HCEC 1CT (cell line): Measurements from ENCODE around the gene ASTN1.

Experiments used
- DNase-seq: peaks from one replicate; pipeline ENCODE4 v3.0.0-alpha.2; 2017

ASTN1 gene

DNA sequence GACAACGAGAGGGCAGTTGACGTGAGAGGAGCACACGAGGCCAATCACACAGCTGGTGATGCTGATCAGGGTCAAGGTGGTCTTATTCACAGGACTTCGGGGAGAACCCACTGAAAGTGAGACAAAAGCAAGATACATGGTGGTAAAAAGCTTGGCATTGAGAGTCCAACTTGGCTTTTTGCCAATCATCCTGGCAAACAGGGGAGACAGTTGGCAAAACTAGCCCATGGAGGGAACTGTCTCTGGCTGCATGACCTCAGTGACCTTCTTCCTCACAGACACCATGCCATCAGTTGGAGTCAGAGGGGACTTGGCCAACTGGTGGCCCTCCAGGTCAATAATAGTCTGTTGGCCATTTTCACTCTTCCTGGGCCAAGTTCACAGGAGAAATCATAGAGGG is 139.9 kb downstream of the ASTN1 start:
- DNase-seq, result no peak

GRCh38 chr1:177023726-177024125 is 140.8 kb downstream of the ASTN1 start:
- no peak for DNase-seq

DNA sequence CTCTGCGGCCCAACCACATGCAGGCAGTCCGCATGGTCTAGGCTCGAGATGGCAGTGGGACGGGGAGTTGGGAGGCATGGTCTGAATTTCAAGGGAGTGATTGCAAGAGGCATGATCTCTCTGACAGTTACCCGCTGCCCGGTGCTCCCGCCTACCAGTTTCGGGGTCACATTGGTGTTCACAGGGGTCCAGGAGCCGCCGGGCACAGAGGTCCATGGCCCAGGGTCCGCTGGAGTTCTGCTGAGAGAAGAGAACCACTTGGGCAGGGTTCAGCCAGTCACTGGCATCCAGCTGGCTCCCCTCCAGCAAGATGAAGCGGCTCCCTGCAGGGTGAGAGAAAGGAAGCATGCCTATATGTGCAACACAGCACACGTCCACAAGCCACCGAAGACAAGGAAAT is 141.3 kb downstream of the ASTN1 start:
- no peak for DNase-seq

- DNase-seq, result no peak
Observed at GRCh38 chr1:177021687-177022086, 142.8 kb downstream of the ASTN1 start.

GRCh38 chr1:177020851-177021589 is 143.5 kb downstream of the ASTN1 start:
- DNase-seq, result no peak

GRCh38 chr1:177017287-177017852 is 147.1 kb downstream of the ASTN1 start:
- no peak for DNase-seq

- no peak for DNase-seq
Observed at GRCh38 chr1:177014325-177014724, 150.2 kb downstream of the ASTN1 start.

- no peak for DNase-seq
Observed at GRCh38 chr1:177012342-177012925, 152.1 kb downstream of the ASTN1 start.

DNA sequence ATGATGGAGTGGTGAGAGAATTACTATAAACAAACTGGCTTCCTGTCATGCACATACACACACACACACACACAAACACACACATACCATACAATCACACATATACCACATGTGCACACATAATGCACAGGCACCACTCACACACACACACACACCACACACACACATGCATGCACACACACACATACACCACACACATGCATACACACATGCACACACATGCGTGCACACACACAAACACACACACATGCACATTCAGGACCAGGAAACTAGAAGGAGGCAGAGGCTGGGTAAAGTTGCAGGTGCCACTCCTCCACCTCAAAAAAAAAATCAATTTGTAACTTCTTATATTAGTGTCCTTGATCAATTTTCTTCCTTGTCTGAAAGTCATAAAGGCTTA is 153.0 kb downstream of the ASTN1 start:
- DNase-seq, result no peak

- no peak for DNase-seq
Observed at GRCh38 chr1:177010211-177010825, 154.2 kb downstream of the ASTN1 start.

GRCh38 chr1:177008653-177009052 is 155.9 kb downstream of the ASTN1 start:
- DNase-seq, result no peak

DNA sequence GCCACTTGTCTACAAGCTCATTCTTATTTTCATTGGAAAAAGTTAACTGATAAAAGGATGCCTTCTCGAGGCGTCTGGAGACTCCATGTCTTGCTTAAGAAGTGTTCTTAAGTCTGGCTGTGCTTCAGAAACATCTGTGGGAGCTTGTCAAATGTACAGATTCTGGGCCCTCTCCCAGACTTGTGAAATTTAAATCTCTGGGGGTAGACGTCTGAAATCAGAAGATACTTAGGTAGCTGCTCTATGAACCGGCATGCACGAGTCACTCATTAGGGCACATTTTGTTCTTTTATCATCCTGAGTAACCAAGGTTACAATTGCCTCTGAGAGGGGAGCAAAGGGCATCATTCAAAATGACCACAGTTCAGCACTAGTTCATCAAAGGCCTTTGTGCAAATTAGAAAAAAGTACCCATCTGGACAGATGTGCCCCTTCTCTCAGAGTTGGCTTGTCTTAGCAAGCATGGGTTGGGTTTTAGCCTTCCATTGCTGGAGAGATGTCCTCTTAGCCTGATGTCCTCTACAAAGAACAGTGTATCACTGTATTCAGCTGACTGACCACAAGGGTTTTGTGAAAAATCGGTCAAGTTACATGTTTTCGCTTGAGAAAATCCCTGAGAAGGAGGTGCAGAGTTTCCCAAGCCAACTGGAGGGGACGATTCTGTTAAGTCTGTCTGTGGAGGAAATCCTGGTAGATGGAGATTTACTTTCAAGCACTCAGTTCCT is 156.9 kb downstream of the ASTN1 start:
- DNase-seq, result no peak

DNA sequence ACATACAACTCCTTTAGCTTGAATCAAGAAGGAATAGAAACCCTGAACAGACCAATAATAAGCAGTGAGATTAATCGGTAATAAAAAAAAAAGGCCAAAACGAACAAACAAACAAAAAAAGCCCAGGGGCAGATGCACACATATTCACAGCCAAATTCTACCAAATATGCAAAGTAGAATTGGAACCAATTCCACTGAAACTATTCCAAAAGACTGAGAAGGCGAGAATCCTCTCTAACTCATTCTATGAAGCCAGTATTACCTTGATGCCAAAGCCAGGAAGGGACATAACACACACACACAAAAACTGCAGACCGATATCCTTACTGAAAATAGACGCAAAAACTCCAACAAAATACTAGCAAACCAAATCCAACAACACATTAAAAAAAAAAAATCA is 161.6 kb downstream of the ASTN1 start:
- no peak for DNase-seq

DNA sequence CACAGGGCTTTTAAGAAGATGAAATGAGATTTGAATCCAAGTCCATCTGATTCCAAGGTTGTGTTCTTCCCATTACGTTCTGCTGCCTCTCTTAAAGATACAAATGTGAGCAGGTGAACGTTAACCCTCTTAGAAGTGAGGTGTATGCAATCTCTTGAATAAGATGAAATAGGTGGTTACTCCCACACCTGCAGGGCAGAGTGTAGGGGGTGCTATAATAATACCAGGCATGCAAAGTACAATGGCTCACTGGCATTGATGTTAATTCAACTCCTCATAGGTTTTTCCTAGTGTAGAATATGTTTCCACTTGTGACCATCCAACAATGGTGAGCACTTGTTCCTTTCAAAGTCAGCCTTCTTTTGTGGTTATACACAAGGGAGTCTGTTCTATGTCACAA is 163.0 kb downstream of the ASTN1 start:
- no peak for DNase-seq

DNA sequence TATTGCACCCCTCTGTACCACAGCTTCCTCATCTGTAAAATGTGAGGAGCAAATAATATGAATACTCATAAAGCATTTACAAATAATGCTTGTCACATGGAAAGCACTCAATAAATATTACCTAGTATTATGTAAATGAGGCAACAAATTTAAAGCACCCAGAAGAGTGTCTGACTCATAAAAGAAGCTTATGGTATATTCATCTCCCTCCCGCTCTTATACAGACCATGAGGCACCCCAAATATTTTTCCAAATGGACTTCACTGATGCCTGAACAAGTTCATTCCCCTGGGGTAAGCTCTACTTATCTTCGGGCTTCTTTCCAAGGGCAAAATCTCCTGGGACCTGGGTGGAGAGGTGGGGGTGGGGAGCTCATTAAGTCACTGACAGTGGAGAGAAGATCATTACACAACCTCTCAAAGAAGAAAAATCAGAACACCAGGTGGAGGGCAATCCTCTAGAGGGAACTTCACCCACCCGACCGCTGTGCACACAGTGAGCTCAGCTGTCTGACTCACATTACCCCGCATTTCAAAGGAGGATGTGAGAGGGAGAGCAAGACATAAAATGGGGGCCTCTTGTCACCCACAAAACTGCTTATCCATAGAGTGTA is 166.2 kb downstream of the ASTN1 start:
- no peak for DNase-seq

DNA sequence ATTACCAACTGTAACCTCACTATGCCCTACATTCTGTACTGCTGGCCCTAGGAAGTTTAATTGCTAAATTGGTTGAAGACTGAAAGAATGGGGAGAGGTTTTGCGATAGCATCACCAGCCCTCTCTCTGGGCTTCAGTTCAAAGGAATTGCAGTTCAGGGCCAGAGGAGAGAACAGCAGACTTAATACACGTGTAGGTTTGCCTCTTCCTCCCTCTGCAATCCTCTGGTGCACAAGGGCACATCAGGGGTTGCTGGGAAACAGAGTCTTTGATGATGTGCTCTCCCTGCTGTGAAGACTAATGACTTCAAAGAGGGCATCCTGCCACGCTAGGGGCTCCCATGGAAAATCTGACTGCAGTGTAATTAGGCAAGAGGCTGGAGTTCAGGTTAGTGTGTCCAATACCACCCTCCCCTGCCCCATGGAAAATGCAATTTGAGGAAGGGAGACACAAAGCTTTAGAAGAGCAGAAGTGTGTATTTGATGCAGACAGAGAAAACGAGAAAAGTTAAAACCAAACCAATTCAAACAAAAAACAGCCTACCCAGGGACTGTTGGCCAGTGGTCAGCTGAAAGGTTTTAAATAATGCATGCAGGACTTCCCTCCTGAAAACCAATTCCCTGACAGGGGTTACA is 167.9 kb downstream of the ASTN1 start:
- DNase-seq, result no peak

DNA sequence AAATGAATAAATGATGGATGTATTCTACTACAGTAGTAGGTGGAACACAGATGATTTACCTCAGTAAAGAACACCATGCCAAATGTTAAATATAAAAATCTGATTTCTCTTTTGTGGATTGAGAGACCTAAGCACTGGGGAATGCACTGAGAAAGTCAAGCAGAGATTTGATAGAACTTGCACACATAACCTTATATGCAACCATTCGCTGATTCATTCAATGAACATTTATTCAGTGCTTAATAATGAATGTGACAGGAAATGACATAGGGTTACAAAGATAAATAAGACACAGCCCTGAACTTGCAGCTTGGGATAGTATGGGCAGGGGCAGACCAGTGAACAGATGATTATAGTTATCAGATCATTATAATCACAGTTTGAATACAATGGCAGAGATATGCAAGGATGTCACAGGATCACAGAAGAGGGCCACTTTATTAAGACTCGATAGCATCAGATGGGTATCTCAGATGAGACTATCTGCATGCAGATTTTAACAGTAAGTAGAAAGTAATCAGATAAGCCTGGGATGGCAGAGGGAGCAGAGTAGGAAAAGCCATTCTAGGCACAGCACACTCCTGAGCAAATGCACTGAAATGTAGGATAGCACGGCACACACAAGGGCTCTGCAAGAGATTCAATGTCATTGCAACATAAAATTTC is 169.4 kb downstream of the ASTN1 start:
- no peak for DNase-seq

DNA sequence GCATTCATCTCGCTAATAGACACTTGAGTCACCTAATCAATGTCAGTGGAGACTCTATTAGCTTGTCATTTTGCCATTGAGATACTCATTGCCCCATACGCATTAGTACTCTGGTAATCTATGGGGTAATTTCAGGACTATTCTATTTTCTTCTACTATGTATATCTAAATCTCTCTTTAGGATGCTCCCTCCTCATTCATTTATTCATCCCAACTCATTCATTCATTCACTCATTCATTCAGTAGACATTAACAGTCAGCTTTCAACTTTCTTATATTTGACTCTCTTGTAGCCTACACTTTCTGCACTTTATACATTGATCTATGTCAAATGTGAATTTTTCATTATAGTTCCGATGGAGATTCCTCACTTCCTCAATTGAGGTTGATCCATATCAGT is 170.9 kb downstream of the ASTN1 start:
- no peak for DNase-seq

- DNase-seq, result no peak
Observed at GRCh38 chr1:176989754-176990153, 174.8 kb downstream of the ASTN1 start.

DNA sequence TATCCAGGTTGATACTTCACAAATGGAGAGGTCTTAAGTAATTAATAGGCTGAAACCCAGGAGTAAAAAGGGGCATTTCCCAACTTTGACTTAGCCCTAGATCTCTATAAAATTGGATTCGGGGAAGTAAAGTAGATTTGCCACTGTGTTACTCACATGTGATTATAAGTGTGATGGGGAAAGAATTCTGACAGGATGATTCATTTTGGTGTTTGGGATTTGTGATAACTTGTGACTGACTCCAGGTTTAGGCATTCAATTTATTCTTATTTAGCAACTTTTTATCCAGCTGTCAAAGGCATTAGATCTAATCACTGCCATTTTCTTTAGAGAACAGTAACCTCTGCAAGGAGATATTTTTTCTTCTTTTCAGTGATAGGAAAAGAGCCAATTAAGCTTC is 175.5 kb downstream of the ASTN1 start:
- DNase-seq, result no peak

- no peak for DNase-seq
Observed at GRCh38 chr1:176987016-176987415, 177.5 kb downstream of the ASTN1 start.

DNA sequence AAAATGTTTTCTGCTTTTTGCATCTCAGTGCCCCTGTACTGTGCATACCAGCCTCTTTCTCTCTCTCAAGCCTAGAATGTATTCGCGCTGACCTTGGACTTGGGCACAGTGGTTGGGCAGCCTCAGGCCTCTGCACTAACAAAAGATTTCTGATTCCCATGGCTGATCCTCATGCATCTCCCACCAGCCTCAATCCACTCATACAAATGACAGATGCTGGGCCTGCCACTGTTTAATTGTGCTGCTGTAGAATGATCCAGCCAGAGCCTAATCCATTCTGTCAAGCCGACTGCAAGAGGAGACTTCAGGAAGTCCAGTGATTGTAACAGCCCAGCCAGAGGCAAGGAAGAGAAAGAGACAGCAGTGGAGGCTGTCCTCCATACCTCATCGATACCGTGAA is 180.8 kb downstream of the ASTN1 start:
- no peak for DNase-seq
